ENCODE measurements around the gene ANGPTL7.

- TF ChIP-seq POLR2A (IDR thresholded peaks at IDR 0.05) = no peak
- TF ChIP-seq POLR2AphosphoS5 (IDR thresholded peaks at IDR 0.05) = no peak
Observed at GRCh38 chr1:11178021-11179015, 10.8 kb upstream of the ANGPTL7 start.

All from sigmoid colon (tissue), 4 donors.